Stimulated activated CD4-positive, alpha-beta T cell treated with anti-CD3 and anti-CD28 coated beads, Interleukin-1b, Interleukin-23, amount 100 ng/mL, for 4 hours (primary cell): ENCODE results near the gene PPP2R2D.
"Not testable (repeated sequence)": the region's sequence is repeated elsewhere in the genome, so short reads cannot be mapped to it uniquely, and the experiment has no call there.

Experiments used
- DNase-seq, 2 donors: peaks; one replicate each; pipeline ENCODE4 v3.0.0-alpha.2; 2020; ENCODE audit warnings: low read depth in 2 of 2

Gene PPP2R2D

DNA sequence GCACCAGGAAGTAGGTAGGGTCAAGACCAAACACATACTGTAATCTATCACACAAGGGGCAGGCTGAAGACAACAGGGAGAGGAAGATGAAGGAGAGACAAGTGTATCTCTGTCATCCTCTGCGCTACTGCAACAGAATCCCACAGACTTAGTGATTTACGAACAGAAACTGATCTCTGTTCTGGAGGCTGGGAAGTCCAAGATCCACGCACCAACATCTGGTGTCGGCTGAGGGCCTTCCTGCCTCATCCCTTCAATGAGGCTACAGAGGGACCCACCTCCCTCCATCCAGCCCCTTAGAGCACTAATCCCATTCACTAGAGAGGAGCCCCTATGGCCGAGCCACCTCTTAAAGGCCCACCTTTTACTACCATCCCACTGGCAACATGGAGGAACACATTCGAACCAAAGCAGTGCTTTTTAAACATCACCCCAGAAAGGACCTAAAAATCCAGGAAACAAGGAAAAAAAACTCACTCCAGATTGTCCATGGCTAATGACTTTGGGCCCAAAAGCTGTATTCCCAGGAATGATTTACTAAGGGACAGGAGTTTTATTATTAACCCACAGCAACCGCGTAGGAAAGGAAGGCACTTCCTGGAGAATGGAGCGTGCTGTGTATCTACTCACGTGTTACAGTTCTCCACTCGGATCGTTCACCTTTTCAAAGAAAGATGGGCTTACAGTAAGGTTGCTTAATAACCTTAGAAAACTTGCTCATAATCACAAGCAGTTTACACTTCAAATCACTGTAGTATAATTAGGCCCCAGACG, 76.7 kb downstream of the PPP2R2D start:
- no peak for DNase-seq

DNA sequence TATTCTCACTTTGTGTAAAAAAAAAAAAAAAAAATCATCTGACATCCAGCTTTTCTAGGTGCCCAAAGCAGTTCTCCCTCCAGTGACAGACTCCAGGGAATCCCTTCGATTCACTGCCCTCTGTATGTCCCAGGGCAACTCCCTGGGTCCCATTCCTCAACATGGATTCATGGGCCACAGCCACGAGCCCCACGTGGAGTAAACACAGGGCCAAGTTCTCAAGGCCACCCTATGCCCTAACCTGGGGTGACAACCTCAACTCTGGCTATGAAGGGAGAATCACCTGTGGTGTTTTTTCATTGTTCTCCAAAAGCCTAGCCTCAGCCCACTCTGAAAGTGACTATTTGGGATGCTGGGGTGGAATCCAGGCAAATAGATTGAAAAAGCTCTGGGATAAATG, 77.6 kb downstream of the PPP2R2D start:
- no peak for DNase-seq

DNA sequence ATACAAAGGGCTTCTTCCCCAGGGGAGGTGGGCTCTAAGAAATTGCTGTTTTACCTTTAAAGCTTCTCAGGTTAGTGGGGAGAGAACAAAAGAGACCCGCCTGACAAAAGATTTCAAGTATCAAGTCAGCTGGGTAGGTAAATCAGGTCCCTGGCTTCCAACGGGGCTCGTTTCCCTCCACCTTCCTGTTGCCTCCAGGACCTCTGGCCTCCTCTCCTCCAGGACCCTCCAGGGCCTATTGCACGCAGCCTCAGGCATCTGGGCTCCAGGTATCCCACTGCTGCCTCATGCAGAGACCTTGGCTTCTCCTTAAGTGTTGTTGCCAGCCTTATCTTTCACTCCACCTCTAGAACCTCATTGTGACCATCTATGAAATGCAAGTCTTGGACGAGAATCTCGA, 78.0 kb downstream of the PPP2R2D start:
- DNase-seq: no peak

DNA sequence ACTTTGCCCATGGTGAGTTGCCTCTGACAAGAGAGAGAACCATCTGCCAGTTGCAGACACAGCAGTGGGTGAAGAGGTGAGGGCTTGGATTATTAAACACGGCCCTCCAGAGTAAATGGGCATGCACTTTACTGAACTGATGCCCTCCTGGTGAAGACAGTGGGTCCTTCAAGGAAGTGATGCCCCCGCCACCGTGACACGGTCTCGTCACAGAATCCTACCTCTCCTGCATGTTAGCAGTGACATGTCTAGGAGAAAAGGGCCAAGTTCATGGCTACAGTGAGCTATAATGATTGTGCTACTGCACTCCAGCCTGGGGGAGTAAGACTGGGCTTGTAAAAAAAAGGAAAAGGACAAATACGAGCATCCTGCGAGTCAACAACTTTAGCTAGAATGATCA, 78.5 kb downstream of the PPP2R2D start:
- DNase-seq: no peak

DNA sequence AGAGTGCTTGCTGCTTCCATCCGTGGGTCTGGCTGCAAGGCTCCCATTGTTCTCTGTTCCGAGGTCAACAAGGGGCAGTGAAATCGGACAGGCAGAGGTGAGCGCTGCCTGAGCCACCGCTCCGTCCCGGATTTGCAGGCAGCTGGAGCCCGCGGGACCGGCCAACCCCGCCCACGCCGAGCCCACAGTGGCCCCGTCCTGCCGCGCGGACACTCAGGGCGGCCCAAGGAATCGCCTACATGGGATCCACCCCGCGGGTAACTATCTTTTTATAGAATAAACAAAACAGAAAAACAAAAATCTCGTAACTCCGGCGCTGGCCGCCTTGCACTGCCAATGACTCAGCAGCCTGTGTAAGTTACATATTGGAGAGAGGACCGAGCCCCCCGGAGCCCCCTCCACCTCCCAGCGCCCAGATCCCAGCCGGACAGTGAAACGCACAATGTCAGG, 79.0 kb downstream of the PPP2R2D start:
- no peak for DNase-seq

DNA sequence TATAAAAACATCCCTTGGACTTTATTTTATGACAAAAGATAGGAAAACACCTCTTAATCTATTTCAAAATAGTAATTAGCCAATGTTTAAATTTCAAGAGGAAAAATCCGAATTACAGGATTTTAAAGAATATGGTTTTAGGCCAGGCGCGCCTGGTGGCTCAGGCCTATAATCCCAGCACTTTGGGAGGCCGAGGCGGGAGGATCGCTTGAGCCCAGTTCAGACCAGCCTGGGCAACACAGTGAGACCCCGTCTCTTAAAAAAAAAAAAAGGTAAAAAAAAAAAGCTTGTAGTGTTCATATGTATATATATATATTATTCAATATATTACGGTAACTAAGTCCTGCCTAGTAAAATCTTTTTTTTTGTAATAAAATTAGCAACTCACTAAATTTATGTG, 79.5 kb downstream of the PPP2R2D start:
- DNase-seq: no peak

DNA sequence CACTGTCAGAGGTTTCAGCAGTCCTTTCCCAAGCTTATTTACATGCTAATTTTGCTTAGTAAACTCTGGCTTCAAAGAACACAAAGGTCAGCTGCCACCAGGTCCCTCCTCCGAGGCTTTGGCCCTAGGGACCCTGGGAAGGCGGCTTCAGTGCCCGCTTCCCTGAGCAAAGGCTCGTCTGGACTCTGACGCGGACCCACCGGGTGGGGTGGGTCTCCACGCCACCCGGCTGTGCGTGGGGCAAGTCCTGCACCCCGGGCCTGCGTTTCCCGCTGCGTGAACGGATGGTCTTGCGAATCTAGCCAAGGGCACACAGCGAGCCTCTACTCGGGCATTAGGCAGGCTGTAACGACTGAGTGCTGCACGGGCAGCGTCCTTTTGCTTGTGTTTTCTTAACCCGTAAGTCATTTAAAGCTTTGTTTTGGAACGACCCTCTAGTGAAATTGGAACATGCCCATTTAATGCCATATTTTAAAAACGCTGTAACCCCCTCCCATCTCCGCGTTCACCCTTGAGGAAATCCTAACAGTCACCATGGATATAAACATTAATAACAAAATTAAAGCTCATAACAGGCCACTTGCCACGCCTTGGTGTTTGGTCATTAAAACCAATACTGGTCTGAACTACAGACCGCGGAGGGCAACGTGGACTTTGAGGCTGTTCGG, 80.1 kb downstream of the PPP2R2D start:
- no peak for DNase-seq

DNA sequence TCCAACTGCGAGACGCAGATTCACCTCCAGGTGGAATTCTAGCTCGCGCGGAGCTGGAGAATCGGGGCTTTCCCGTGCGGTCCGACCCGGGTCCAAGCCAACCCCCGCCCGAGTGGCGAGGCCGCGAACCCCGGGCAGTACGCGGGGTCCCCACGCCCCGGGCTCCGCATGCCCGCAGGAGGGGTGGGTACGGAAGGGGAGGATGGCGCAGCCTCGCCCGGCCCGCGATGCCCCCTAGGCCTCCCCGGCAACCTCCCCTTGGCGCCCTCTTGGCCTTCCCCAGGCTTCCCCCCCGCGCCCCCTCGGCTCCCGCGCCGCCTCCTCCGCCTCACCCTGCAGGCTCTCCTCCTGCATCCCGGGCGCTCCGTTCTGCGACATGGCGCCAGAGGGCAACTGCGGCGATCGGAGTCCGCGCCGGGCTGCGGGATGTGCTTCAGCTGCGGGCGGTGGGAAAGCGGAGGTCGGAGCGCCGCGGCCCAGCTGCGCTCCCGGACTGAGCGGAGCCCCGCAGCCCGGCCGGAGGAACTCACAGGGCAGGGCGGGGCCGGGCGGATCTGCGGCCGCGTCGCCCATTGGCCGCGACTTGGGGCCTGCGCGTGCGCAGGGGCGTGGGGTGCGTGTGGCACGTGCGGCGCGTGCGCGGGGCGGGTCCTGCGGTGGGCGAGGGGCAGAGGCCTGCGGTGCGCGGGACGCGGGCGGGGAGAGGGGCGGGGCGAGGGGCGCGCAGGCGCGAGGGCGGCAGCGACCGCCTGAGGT, 80.8 kb downstream of the PPP2R2D start, which contains the start of gene BNIP3:
BNIP3 (minus strand) TSS at position 495 of the 756 bp plus-strand sequence; CDS start at position 378, 117 bp downstream.
- peak; percentile 91 to 99 for DNase-seq

DNA sequence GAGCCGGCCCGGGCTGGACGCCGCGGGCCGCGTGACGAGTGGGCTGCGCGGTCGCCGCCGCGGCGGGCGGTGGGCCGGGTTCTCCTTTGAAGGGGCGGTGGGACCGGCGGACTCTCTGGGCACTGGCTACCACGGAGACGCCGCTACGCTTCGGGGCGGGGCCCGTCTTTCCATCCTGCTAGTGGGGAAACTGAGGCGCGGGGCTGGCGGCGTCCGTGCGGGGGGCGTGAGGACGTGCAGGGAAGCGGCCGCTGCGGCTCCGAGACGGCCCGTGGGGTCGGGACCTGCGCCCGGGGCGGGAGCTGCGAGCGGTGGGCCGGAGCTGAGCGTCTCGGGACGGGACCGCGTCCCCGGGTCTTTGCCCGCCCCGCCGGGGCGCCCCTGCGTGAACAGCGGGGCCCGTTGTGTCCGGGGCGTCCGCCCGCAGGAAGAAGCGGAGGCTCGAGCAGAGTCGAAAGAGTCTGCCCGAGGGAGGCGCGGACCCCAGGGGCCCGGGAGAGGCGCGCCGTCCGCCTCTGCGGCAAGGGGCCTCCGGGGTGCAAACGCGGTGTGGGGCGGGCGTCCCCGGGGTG, 81.5 kb downstream of the PPP2R2D start:
- no peak for DNase-seq

DNA sequence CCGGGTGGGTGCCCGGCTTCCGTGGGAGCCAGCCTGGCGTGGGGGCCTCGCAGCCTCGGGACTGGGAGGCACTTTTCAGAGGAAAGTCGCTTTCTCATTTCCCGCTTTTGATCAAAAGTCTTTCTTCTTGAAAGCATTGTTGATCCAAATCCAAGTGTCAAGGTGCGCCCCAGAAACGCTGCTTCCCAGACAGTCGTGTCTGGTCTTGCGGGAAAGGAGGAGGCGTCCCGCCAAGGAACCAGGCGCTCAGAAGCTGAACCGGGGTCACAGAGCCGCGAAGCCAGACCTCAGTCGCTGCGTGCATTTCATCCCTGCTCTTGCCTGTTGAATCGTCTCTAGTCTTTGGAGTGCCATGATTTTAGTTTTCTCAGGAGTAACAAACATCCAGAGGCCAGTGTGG, 82.0 kb downstream of the PPP2R2D start:
- no peak for DNase-seq

DNA sequence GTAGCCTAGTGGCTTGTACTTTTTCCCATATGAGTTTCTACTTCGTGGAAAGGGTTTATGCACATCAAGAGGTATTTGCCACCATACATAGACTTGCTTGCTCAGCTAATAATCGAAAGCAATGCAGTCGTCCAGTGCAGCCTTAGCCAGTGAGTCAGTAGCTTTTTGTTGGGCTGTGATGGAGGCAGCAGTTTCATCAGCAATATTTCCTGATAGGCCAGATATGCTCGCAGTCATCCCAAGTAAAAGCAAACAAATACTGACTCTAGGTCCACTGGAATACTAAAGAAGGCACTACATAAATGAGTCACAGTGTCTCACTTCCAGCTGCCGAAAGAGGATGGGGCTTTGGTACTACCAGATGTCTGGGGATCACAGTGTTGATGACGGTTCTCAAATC, 83.0 kb downstream of the PPP2R2D start:
- DNase-seq: no peak

DNA sequence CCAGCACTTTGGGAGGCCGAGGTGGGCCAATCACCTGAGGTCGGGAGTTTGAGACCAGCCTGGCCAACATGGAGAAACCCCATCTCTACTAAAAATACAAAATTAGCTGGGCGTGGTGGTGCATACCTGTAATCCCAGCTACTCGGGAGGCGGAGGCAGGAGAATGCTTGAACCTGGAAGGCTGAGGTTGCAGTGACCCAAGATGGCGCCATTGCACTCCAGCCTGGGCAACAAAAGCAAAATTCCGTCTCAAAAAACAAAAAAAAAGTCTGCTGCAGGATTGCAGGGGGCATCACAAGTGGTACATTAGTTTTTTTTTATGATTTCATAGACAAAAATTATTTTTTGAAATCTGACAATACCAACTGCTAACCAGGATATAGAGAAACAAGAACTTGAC, 86.0 kb downstream of the PPP2R2D start:
- not testable (repeated sequence) for DNase-seq

DNA sequence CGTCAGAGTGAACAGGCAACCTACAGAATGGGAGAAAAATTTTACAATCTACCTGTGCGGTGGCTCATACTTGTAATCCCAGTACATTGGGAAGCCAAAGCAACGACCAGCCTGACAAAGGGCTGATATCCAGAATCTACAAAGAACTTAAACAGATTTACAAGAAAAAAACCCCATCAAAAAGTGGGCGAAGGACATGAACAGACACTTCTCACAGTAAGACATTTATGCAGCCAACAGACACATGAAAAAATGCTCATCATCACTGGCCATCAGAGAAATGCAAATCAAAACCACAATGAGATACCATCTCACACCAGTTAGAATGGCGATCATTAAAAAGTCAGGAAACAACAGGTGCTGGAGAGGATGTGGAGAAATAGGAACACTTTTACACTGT, 86.5 kb downstream of the PPP2R2D start:
- DNase-seq: not testable (repeated sequence)

DNA sequence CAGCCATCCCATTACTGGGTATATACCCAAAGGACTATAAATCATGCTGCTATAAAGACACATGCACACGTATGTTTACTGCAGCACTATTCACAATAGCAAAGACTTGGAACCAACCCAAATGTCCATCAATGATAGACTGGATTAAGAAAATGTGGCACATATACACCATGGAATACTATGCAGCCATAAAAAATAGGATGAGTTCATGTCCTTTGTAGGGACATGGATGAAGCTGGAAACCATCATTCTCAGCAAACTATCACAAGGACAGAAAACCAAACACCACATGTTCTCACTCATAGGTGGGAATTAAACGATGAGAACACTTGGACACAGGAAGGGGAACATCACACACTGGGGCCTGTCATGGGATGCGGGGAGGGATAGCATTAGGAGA, 87.0 kb downstream of the PPP2R2D start:
- not testable (repeated sequence) for DNase-seq

DNA sequence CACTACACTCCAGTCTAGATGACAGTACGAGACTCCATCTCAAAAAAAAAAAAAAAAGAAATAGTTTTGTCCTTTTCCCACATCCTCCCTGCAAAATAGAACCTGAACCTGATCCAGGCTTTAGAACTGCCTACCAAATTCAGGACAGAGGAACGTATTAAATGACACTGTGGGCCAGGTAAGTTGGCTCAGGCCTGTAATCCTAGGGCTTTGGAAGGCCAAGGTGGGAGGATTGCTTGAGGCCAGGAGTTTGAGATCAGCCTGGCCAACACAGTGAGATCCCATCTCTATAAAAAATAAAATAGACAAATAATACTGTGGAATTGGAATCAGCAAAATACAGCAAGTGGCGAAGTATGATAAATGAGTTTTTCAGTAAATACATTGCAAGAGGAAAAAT, 90.9 kb downstream of the PPP2R2D start:
- no peak for DNase-seq

DNA sequence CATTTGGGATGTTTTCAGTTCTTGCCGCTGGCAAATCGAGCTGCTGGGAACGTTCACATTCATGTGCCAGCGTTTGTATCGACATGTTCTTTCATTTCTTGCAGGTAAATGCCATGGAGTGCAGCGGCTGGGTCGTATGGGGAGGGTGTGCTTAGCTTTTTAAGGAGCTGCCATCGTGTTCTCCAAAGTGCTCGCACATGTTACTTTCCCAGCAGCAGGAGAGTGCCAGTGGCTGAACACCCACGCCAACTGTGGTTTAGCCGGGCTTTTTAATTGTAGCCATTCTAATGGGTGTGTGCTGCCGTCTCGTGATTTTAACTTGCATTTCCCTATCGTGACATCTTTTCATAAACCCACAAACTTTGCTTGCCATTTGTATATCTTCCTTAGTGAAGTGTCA, 92.5 kb downstream of the PPP2R2D start:
- no peak for DNase-seq

DNA sequence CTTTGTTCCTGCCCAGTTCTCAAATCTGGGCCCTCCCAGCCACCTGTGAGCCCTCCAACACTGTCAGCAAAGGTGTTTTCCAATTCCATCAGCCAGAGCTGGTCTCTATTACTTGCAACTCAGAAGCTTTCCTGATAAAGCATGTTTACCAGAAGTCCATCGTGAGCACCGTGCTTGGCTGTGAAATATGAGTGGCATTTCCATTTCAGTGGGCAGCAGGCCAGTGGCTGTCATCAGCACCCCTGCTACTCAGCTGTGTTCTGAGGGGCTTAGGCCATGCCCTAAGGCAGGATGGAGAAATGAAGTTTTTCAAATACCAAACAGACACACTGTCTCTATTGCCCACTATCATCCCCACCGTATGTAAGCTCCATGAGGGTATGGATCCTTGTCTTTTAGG, 93.6 kb downstream of the PPP2R2D start:
- DNase-seq: no peak

DNA sequence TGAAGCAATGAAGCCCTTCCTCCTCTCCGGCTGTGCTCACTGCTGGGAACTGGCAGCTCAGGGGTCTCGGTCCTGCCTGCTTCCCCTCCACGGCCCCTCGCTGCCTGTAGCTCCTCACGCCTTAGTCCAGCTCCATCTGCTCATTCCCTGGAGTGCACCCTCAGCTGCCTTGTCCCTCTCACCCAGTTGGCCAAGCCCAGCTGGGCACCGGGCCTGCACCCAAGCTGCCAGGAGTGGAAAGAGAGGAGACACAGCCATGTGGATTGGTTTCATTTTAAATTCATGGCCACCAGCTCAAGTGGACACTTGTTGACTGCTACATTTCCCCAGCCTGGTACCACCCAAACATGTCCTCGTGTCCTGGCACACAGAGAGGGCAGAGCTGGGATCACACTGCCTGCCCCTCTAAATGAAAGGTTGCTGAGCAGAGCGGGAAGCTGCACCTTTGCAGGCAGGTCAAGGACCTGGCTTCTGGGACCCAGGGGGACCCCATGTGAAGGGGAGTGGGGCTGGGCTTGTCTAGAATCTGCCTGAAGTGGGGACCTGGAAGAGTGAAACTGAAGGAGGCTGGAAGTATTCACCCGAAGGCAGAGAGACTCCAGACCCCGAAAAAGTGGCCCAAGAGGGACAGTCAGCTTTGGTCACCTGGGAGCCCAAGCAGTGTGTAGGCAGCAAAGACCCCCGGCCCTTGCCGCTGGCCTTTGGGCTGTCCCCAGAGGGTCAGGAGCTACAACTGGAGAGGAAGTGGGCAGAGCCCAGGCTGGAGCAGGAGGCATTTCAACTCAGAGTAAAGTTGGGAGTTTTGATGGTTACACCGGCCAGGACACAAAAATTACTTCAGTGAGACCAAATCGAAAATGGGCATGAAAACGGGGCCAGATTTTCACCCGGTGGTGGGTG, 95.9 kb downstream of the PPP2R2D start:
- no peak for DNase-seq

DNA sequence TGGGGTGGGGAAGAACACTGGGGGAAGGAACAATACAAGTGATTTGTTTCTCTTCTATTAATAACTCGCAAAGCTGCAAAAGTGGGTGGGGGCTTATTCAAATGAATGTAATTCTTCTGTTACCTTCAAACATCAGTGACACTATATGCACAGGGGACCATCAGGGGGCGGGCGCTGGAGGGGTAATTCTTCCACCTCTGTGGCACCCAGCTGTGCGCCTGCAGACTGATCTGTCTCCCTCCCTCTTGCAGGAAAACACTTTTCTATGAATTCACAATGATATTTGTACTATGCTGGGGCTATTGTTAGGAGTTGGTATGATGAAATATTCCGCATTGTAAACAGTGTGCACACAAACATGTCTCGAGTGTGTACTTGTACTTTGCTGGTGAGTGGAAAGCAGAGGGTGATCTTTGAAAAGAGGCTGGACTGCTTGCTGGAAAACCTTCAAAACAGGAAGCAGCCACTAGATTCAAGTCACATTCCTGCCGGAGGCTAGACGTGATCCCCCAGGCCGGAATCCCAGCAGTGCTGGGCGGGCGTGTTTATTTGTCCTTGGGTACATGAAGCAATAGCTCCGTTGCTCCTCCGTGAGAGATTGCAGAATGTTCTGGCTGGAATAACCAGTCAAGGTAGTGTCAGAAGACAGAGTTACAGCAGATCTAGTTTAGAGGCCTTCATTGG, 96.7 kb downstream of the PPP2R2D start:
- DNase-seq: no peak

DNA sequence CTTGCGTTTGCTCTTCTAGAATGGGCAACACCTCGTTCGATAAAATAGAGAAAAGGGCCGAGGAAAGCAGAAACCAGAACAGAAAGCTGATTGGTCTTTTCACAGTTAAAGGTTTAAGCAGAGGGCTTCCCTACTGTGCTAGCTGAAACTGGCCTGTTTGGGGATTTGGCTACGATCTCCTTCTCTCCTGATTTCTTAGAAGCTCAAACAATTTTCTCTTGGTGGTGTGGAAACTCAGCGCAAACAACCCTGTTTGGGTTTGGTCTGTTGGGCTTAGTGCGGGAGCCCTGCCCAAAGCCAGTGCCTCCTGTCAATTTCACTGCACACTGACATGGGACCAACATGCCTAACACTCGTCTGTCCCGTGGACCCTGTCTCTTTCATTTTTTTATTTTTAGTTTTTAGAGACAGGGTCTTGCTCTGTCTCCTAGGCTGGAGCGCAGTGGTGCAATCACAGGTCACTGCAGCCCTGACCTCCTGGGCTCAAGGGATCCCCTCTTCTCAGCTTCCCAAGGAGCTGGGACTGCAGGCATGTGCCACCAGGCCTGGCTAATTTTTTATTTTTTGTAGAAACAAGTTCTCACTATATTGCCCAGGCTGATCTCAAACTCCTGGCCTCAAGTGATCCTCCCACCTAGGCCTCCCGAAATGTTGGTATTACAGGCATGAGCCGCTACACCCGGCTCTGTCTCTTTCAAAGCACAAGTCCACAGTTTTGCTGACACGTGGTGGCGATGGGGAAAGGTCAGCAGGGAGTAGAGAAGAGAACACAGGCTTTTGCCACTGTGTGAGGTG, 97.4 kb downstream of the PPP2R2D start:
- DNase-seq: no peak
